GM21723 (cell line): Measurements from ENCODE around the gene WDHD1.
"Not testable (repeated sequence)": the region's sequence is repeated elsewhere in the genome, so short reads cannot be mapped to it uniquely, and the experiment has no call there.

Experiments
- ATAC-seq: cut with Tn5 transposase; IDR thresholded peaks from one replicate; pipeline ENCODE4 v1.9.1; 2021; ENCODE audit warnings: mild to moderate bottlenecking, moderate library complexity; ENCODE audit not compliant: unreplicated experiment

The WDHD1 gene

GRCh38 chr14:54974788-54975414, 52.0 kb downstream of the WDHD1 start:
- ATAC-seq, result no peak

GRCh38 chr14:54967496-54967895, 59.4 kb downstream of the WDHD1 start:
- no peak for ATAC-seq

GRCh38 chr14:54955143-54955542, 71.8 kb downstream of the WDHD1 start:
- ATAC-seq, result no peak

GRCh38 chr14:54953609-54954008, 73.3 kb downstream of the WDHD1 start:
- ATAC-seq, result not testable (repeated sequence)

- ATAC-seq, result not testable (repeated sequence)
These were observed 74.1 kb downstream of the WDHD1 start for GRCh38 chr14:54952803-54953202.

GRCh38 chr14:54947230-54947629, 79.7 kb downstream of the WDHD1 start:
- no peak for ATAC-seq

- ATAC-seq, result no peak
These were observed 80.4 kb downstream of the WDHD1 start for GRCh38 chr14:54946500-54946899.

- ATAC-seq, result no peak
These were observed 82.0 kb downstream of the WDHD1 start for GRCh38 chr14:54944737-54945391.

GRCh38 chr14:54942913-54943312, 84.0 kb downstream of the WDHD1 start:
- no peak for ATAC-seq

GRCh38 chr14:54936816-54937215, 90.1 kb downstream of the WDHD1 start:
- no peak for ATAC-seq

- ATAC-seq, result no peak
These were observed 90.9 kb downstream of the WDHD1 start for GRCh38 chr14:54935958-54936357.

GRCh38 chr14:54935100-54935499, 91.8 kb downstream of the WDHD1 start:
- ATAC-seq, result no peak

- no peak for ATAC-seq
These were observed 93.9 kb downstream of the WDHD1 start for GRCh38 chr14:54933006-54933405.

GRCh38 chr14:54931598-54932340, 95.1 kb downstream of the WDHD1 start:
- no peak for ATAC-seq

GRCh38 chr14:54931101-54931500, 95.8 kb downstream of the WDHD1 start:
- ATAC-seq, result no peak

GRCh38 chr14:54929556-54929955, 97.3 kb downstream of the WDHD1 start:
- ATAC-seq, result no peak

- ATAC-seq, result no peak
These were observed 98.7 kb downstream of the WDHD1 start for GRCh38 chr14:54928216-54928615.

- no peak for ATAC-seq
These were observed 99.3 kb downstream of the WDHD1 start for GRCh38 chr14:54927551-54927950.

- not testable (repeated sequence) for ATAC-seq
These were observed 100.3 kb downstream of the WDHD1 start for GRCh38 chr14:54926570-54926969.

GRCh38 chr14:54922598-54922997, 104.3 kb downstream of the WDHD1 start:
- ATAC-seq, result no peak

- no peak for ATAC-seq
These were observed 106.8 kb downstream of the WDHD1 start for GRCh38 chr14:54920052-54920451.

GRCh38 chr14:54919330-54919729, 107.6 kb downstream of the WDHD1 start:
- ATAC-seq, result no peak
